Activated CD4-positive, alpha-beta memory T cell treated with anti-CD3 and anti-CD28 coated beads for 36 hours (primary cell): Measurements from ENCODE around the gene FGGY. TPM values are rescaled to one million over a fixed set of nuclear protein-coding genes. Genes with fewer than 3 reads are reported as not detected.
"Not testable (repeated sequence)": the region's sequence is repeated elsewhere in the genome, so short reads cannot be mapped to it uniquely, and the experiment has no call there.

Source experiments
- CTCF ChIA-PET: fragments of 350-600 bp; sonication (Branson Sonifier 250); formaldehyde crosslinking; loops from one replicate; lab custom pipeline; 2021; ENCODE audit warnings: antibody characterized with exemption, inconsistent platforms; lab: Charles Lee
- POLR2A ChIA-PET: fragments of 350-600 bp; sonication (Branson Sonifier 250); formaldehyde crosslinking; loops from one replicate; lab custom pipeline; 2021; ENCODE audit warnings: antibody characterized with exemption; lab: Charles Lee
- DNase-seq: peaks from one replicate; pipeline ENCODE4 v3.0.0-alpha.2; 2020
- H3K27ac Mint-ChIP-seq: one replicate; pipeline ENCODE4 v1.8.0; 2021; ENCODE audit warnings: mixed read lengths
- H3K27me3 Mint-ChIP-seq: one replicate; pipeline ENCODE4 v1.8.0; 2021; ENCODE audit warnings: mixed read lengths
- H3K36me3 Mint-ChIP-seq: one replicate; pipeline ENCODE4 v1.8.0; 2021; ENCODE audit warnings: mixed read lengths
- H3K4me1 Mint-ChIP-seq: one replicate; pipeline ENCODE4 v1.8.0; 2021; ENCODE audit warnings: low read depth, mixed read lengths
- H3K4me3 Mint-ChIP-seq: one replicate; pipeline ENCODE4 v1.8.0; 2021; ENCODE audit warnings: mild to moderate bottlenecking, mixed read lengths
- H3K9me3 Mint-ChIP-seq: one replicate; pipeline ENCODE4 v1.8.0; 2021; ENCODE audit warnings: mixed read lengths
- intact Hi-C: fragments of 100-400 bp; cut with micrococcal nuclease; formaldehyde crosslinking; loops from one replicate; pipeline ENCODE4 v1.15.1; 2023
- total RNA-seq, 2 experiments: library from RNA; stranded (reverse); gene quantifications; one replicate each; pipeline ENCODE4 v1.2.3, GENCODE V29; 2021

Gene FGGY
- total RNA-seq: 10 to 100 TPM; 10.2 TPM

GRCh38 chr1:59296358-59297256 is at the start of gene FGGY:
Gene FGGY (plus strand): TSS chr1:59297094. CDS start chr1:59321550, 24,456 bp downstream.
- H3K27ac Mint-ChIP-seq: peak within 1 kb of the TSS; percentile 70
- H3K4me3 Mint-ChIP-seq: peak within 1 kb of the TSS; percentile 79
- peak; percentile 90 for DNase-seq
- H3K9me3 Mint-ChIP-seq: no peaks in the 10 kb centered on the region
- intact Hi-C loops: loop anchor here (1.0 to 10.0 kb wide), 7 partner anchors 32 to 518 kb away; partner anchors contain the start of genes HOOK1 and JUN
- ChIA-PET CTCF (interaction anchor here (1.0 to 2.0 kb wide), 2 partner anchors 463 to 515 kb away, joined by 3 to 6 read pairs; no protein-coding TSS in a partner anchor), POLR2A (interaction anchor here (0.6 to 1.4 kb wide), 2 partner anchors 136 to 512 kb away, joined by 3 to 4 read pairs; partner anchors contain the start of gene JUN)
- no peaks in the 10 kb centered on the region for H3K27me3 Mint-ChIP-seq
- H3K36me3 Mint-ChIP-seq: peaks cover 1% of the 10 kb centered on the region
- peaks cover 13% of the 10 kb centered on the region for H3K4me1 Mint-ChIP-seq

GRCh38 chr1:59248758-59249157 is 48.1 kb upstream of the FGGY start:
- no peak for DNase-seq
- Mint-ChIP-seq H3K4me1 (no peaks in the 10 kb centered on the region), H3K27me3 (peaks cover 2% of the 10 kb centered on the region), H3K9me3 (peaks cover 16% of the 10 kb centered on the region), H3K4me3 (no peak overlapping the region), H3K27ac (no peak overlapping the region), H3K36me3 (no peaks in the 10 kb centered on the region)
- intact Hi-C loops: no loop called here
- POLR2A ChIA-PET: no interaction called here
- CTCF ChIA-PET: no interaction called here

- CTCF ChIA-PET: no interaction called here
- POLR2A ChIA-PET: no interaction called here
- no peak for DNase-seq
- H3K4me1 Mint-ChIP-seq: no peaks in the 10 kb centered on the region
- intact Hi-C loops: no loop called here
- no peak overlapping the region for H3K27ac Mint-ChIP-seq
- H3K9me3 Mint-ChIP-seq: peaks cover 16% of the 10 kb centered on the region
- no peaks in the 10 kb centered on the region for H3K36me3 Mint-ChIP-seq
- no peak overlapping the region for H3K4me3 Mint-ChIP-seq
- peaks cover 2% of the 10 kb centered on the region for H3K27me3 Mint-ChIP-seq
Measured at GRCh38 chr1:59249396-59250137, 47.3 kb upstream of the FGGY start.

- H3K4me1 Mint-ChIP-seq, intact Hi-C loops, DNase-seq, H3K36me3 Mint-ChIP-seq, CTCF ChIA-PET, POLR2A ChIA-PET, H3K27me3 Mint-ChIP-seq, H3K4me3 Mint-ChIP-seq, H3K27ac Mint-ChIP-seq: not testable (repeated sequence)
- H3K9me3 Mint-ChIP-seq: peaks cover 11% of the 10 kb centered on the region
Measured at GRCh38 chr1:59251061-59251460, 45.8 kb upstream of the FGGY start.

- H3K4me3 Mint-ChIP-seq, H3K9me3 Mint-ChIP-seq: not testable (repeated sequence)
Measured at GRCh38 chr1:59256429-59256828, 40.5 kb upstream of the FGGY start.

GRCh38 chr1:59258412-59259032 is 38.4 kb upstream of the FGGY start:
- ChIA-PET CTCF (interaction anchor here (1.0 kb wide), 1 partner anchor 440 kb away, joined by 4 read pairs; no protein-coding TSS in a partner anchor), POLR2A (no interaction called here)
- H3K4me1 Mint-ChIP-seq: no peaks in the 10 kb centered on the region
- no peak overlapping the region for H3K27ac Mint-ChIP-seq
- H3K9me3 Mint-ChIP-seq: no peaks in the 10 kb centered on the region
- no peaks in the 10 kb centered on the region for H3K27me3 Mint-ChIP-seq
- no peak for DNase-seq
- intact Hi-C loops: no loop called here
- no peak overlapping the region for H3K4me3 Mint-ChIP-seq
- H3K36me3 Mint-ChIP-seq: no peaks in the 10 kb centered on the region

More at GRCh38 chr1:59256429-59256828, 40.5 kb upstream of the FGGY start:
- H3K4me1 Mint-ChIP-seq, CTCF ChIA-PET, H3K27ac Mint-ChIP-seq, DNase-seq, H3K36me3 Mint-ChIP-seq, intact Hi-C loops, POLR2A ChIA-PET, H3K27me3 Mint-ChIP-seq: not testable (repeated sequence)

- no peak overlapping the region for H3K4me3 Mint-ChIP-seq
Measured at GRCh38 chr1:59261537-59261936, 35.4 kb upstream of the FGGY start.

GRCh38 chr1:59262631-59263030 is 34.3 kb upstream of the FGGY start:
- Mint-ChIP-seq H3K9me3 (no peaks in the 10 kb centered on the region), H3K27me3 (no peaks in the 10 kb centered on the region), H3K27ac (no peak overlapping the region), H3K36me3 (no peaks in the 10 kb centered on the region), H3K4me3 (no peak overlapping the region), H3K4me1 (no peaks in the 10 kb centered on the region)
- POLR2A ChIA-PET: no interaction called here
- no peak for DNase-seq
- intact Hi-C loops: no loop called here
- CTCF ChIA-PET: no interaction called here

More at GRCh38 chr1:59261537-59261936, 35.4 kb upstream of the FGGY start:
- Mint-ChIP-seq H3K36me3 (no peaks in the 10 kb centered on the region), H3K27me3 (no peaks in the 10 kb centered on the region), H3K9me3 (no peaks in the 10 kb centered on the region), H3K27ac (no peak overlapping the region), H3K4me1 (no peaks in the 10 kb centered on the region)
- ChIA-PET CTCF (no interaction called here), POLR2A (no interaction called here)
- intact Hi-C loops: no loop called here
- DNase-seq: no peak

- no peaks in the 10 kb centered on the region for H3K27me3 Mint-ChIP-seq
- intact Hi-C loops: no loop called here
- no peaks in the 10 kb centered on the region for H3K9me3 Mint-ChIP-seq
- H3K36me3 Mint-ChIP-seq: no peaks in the 10 kb centered on the region
- H3K27ac Mint-ChIP-seq: no peak overlapping the region
- DNase-seq: no peak
- ChIA-PET CTCF (no interaction called here), POLR2A (no interaction called here)
- no peaks in the 10 kb centered on the region for H3K4me1 Mint-ChIP-seq
- no peak overlapping the region for H3K4me3 Mint-ChIP-seq
Measured at GRCh38 chr1:59263111-59263510, 33.8 kb upstream of the FGGY start.

- Mint-ChIP-seq H3K4me3 (no peak overlapping the region), H3K4me1 (no peaks in the 10 kb centered on the region), H3K9me3 (no peaks in the 10 kb centered on the region), H3K36me3 (no peaks in the 10 kb centered on the region), H3K27me3 (peaks cover 8% of the 10 kb centered on the region), H3K27ac (no peak overlapping the region)
- intact Hi-C loops: no loop called here
- no peak for DNase-seq
- ChIA-PET CTCF (no interaction called here), POLR2A (no interaction called here)
Measured at GRCh38 chr1:59265622-59266021, 31.3 kb upstream of the FGGY start.

- no peak for DNase-seq
- H3K36me3 Mint-ChIP-seq: no peaks in the 10 kb centered on the region
- no peak overlapping the region for H3K27ac Mint-ChIP-seq
- no peaks in the 10 kb centered on the region for H3K9me3 Mint-ChIP-seq
- no peaks in the 10 kb centered on the region for H3K4me1 Mint-ChIP-seq
- POLR2A ChIA-PET: no interaction called here
- peaks cover 12% of the 10 kb centered on the region for H3K27me3 Mint-ChIP-seq
- CTCF ChIA-PET: interaction anchor here (0.6 kb wide), 1 partner anchor 493 kb away, joined by 3 read pairs; no protein-coding TSS in a partner anchor
- intact Hi-C loops: no loop called here
- H3K4me3 Mint-ChIP-seq: no peak overlapping the region
Measured at GRCh38 chr1:59266180-59266926, 30.5 kb upstream of the FGGY start.
